H1 (cell line): ENCODE measurements around the gene SH3PXD2A. TPM values are rescaled to one million over a fixed set of nuclear protein-coding genes. Genes with fewer than 3 reads are reported as not detected.

Experiments used
- CTCF ChIA-PET: fragments of 300-600 bp; sonication (Branson Sonifier 250); formaldehyde crosslinking; loops from one replicate; lab custom pipeline; 2021; ENCODE audit not compliant: partially characterized antibody; lab: Charles Lee
- POLR2A ChIA-PET: fragments of 300-600 bp; sonication (Branson Sonifier 250); formaldehyde crosslinking; loops from one replicate; lab custom pipeline; 2021; ENCODE audit warnings: inconsistent platforms; ENCODE audit not compliant: partially characterized antibody; lab: Charles Lee
- DNase-seq, 2 experiments: peaks; one replicate each; pipeline versions ENCODE4 v3.0.0 to v3.0.0-alpha.2; 2010 to 2022; ENCODE audit warnings: low spot score in 2 of 2, low read depth in 1 of 2, mixed read lengths in 1 of 2
- FAIRE-seq: peaks from 2 replicates; lab custom pipeline; 2011; peaks lifted over from hg19 to GRCh38; lab: Jason Lieb, UNC
- H2AFZ ChIP-seq: 2 replicates; pipeline ENCODE4 v1.8.1; 2012; ENCODE audit warnings: low read length, inconsistent platforms
- H2AK5ac ChIP-seq: 2 replicates; pipeline ENCODE4 v1.6.1; 2013; ENCODE audit warnings: low read depth, low read length
- H2BK120ac ChIP-seq: replicated peaks from 2 replicates; pipeline ENCODE3; 2013; ENCODE audit warnings: low read depth, low read length, inconsistent platforms
- H2BK12ac ChIP-seq: 2 replicates; pipeline ENCODE4 v1.6.1; 2013; ENCODE audit warnings: low read depth, low read length
- H2BK15ac ChIP-seq: 2 replicates; pipeline ENCODE4 v1.6.1; 2013; ENCODE audit warnings: low read length
- H2BK20ac ChIP-seq: 2 replicates; pipeline ENCODE4 v1.6.1; 2013; ENCODE audit warnings: low read length
- H2BK5ac ChIP-seq: 2 replicates; pipeline ENCODE4 v1.6.1; 2013; ENCODE audit warnings: low read depth, low read length
- H3K14ac ChIP-seq: 2 replicates; pipeline ENCODE4 v1.6.1; 2013; ENCODE audit warnings: inconsistent platforms; ENCODE audit not compliant: insufficient read length
- H3K18ac ChIP-seq: 2 replicates; pipeline ENCODE4 v1.6.1; 2013; ENCODE audit warnings: low read length; ENCODE audit errors: extremely low read depth
- H3K23ac ChIP-seq: 2 replicates; pipeline ENCODE4 v1.6.1; 2013; ENCODE audit warnings: inconsistent platforms; ENCODE audit not compliant: insufficient read length
- H3K23me2 ChIP-seq: 2 replicates; pipeline ENCODE4 v1.6.1; 2013; ENCODE audit warnings: low read depth, low read length
- H3K27ac ChIP-seq: 2 replicates; pipeline ENCODE4 v1.6.1; 2011; ENCODE audit warnings: low read depth, low read length, inconsistent platforms
- H3K27me3 ChIP-seq, 4 experiments: replicated peaks in 1 of 4; 1 replicate in 1 of 4; 2 replicates in 3 of 4; pipeline versions ENCODE4 v1.6.1 to v1.8.1; 2011 to 2013; ENCODE audit warnings: low read length in 3 of 4, mild to moderate bottlenecking in 3 of 4, inconsistent platforms in 2 of 4, mixed read lengths in 2 of 4, moderate library complexity in 1 of 4; ENCODE audit not compliant: control insufficient read depth in 3 of 4, insufficient read depth in 3 of 4; ENCODE audit errors: extremely low read depth in 1 of 4
- H3K36me3 ChIP-seq, 4 experiments: 2 replicates each; pipeline versions ENCODE4 v1.6.1 to v1.8.1; 2011 to 2013; ENCODE audit warnings: mild to moderate bottlenecking in 4 of 4, low read length in 3 of 4, moderate library complexity in 2 of 4, control low read depth in 1 of 4, inconsistent platforms in 1 of 4; ENCODE audit not compliant: insufficient read depth in 4 of 4, control insufficient read depth in 2 of 4
- H3K4ac ChIP-seq: replicated peaks from 2 replicates; pipeline ENCODE3; 2013; ENCODE audit warnings: low read length, low read depth, mixed read lengths, inconsistent platforms; ENCODE audit not compliant: insufficient read length
- H3K4me1 ChIP-seq, 4 experiments: replicated peaks in 1 of 4; 1 replicate in 1 of 4; 2 replicates in 3 of 4; pipeline versions ENCODE4 v1.6.1 to v1.8.1; 2011 to 2013; ENCODE audit warnings: low read length in 3 of 4, inconsistent platforms in 2 of 4, mixed read lengths in 1 of 4; ENCODE audit not compliant: insufficient read depth in 4 of 4, control insufficient read depth in 3 of 4
- H3K4me2 ChIP-seq, 2 experiments: 2 replicates each; pipeline versions ENCODE4 v1.6.1 to v1.8.1; 2011 to 2013; ENCODE audit warnings: low read depth in 2 of 2, low read length in 2 of 2, control low read depth in 1 of 2, inconsistent platforms in 1 of 2, mild to moderate bottlenecking in 1 of 2; ENCODE audit not compliant: insufficient read depth in 1 of 2
- H3K4me3 ChIP-seq, 4 experiments: fragments of 200-600, 300-600 bp in 1 of 4; sonication (generic), shearing (Covaris generic), sonication (Bioruptor Twin) in 1 of 4; 2 replicates each; pipeline versions ENCODE4 v1.5.1 to v1.8.1; 2011 to 2016; ENCODE audit warnings: low read length in 4 of 4, low read depth in 3 of 4, control low read depth in 2 of 4, inconsistent platforms in 2 of 4, mild to moderate bottlenecking in 2 of 4, mixed read lengths in 1 of 4, moderate library complexity in 1 of 4; ENCODE audit not compliant: insufficient read depth in 2 of 4; ENCODE audit errors: extremely low read depth in 1 of 4
- H3K56ac ChIP-seq: replicated peaks from 2 replicates; pipeline ENCODE3; 2013; ENCODE audit warnings: low read depth, mild to moderate bottlenecking, mixed read lengths, low read length, inconsistent platforms; ENCODE audit not compliant: insufficient read length
- H3K79me1 ChIP-seq: 2 replicates; pipeline ENCODE4 v1.6.1; 2013; ENCODE audit warnings: low read depth, low read length, control low read depth
- H3K79me2 ChIP-seq, 2 experiments: 2 replicates each; pipeline versions ENCODE4 v1.6.1 to v1.8.1; 2012 to 2013; ENCODE audit warnings: low read length in 2 of 2, mild to moderate bottlenecking in 2 of 2, inconsistent platforms in 1 of 2; ENCODE audit not compliant: insufficient read depth in 2 of 2, control insufficient read depth in 1 of 2
- H3K9ac ChIP-seq, 4 experiments: replicated peaks in 1 of 4; 1 replicate in 1 of 4; 2 replicates in 3 of 4; pipeline versions ENCODE4 v1.6.1 to v1.8.1; 2011 to 2013; ENCODE audit warnings: low read depth in 3 of 4, low read length in 3 of 4, control low read depth in 2 of 4, mild to moderate bottlenecking in 2 of 4, moderate library complexity in 2 of 4, inconsistent platforms in 1 of 4; ENCODE audit errors: extremely low read depth in 1 of 4
- H3K9me3 ChIP-seq, 2 experiments: 2 replicates each; pipeline versions ENCODE4 v1.6.1 to v1.8.1; 2012 to 2013; ENCODE audit warnings: mild to moderate bottlenecking in 2 of 2, moderate library complexity in 2 of 2, control low read depth in 1 of 2, inconsistent platforms in 1 of 2, low read depth in 1 of 2, low read length in 1 of 2, mixed read lengths in 1 of 2; ENCODE audit not compliant: insufficient read depth in 2 of 2
- H4K20me1 ChIP-seq, 2 experiments: replicated peaks in 1 of 2; 2 replicates each; pipeline versions ENCODE3 to v1.8.1; 2011 to 2013; ENCODE audit warnings: inconsistent platforms in 2 of 2, low read length in 2 of 2, mild to moderate bottlenecking in 1 of 2; ENCODE audit not compliant: insufficient read depth in 2 of 2, control insufficient read depth in 1 of 2
- H4K5ac ChIP-seq: 2 replicates; pipeline ENCODE4 v1.6.1; 2013; ENCODE audit warnings: low read length, low read depth, mixed read lengths, inconsistent platforms; ENCODE audit not compliant: insufficient read length
- H4K8ac ChIP-seq: 2 replicates; pipeline ENCODE4 v1.8.0; 2013; ENCODE audit warnings: mild to moderate bottlenecking, moderate library complexity, low read length, inconsistent platforms; ENCODE audit not compliant: insufficient read depth; ENCODE audit errors: extremely low read depth
- H4K91ac ChIP-seq: replicated peaks from 2 replicates; pipeline ENCODE3; 2013; ENCODE audit warnings: low read length, mixed read lengths, inconsistent platforms; ENCODE audit not compliant: insufficient read length
- ASH2L ChIP-seq: fragments of 200-600, 300-600 bp; sonication (generic); IDR thresholded peaks from one replicate; pipeline ENCODE4 v1.7.1; 2017; ENCODE audit warnings: low read length
- EP300 ChIP-seq, 2 experiments: IDR thresholded peaks; 1 replicate in 1 of 2; 2 replicates in 1 of 2; pipeline ENCODE4 v1.6.1; 2011 to 2012; ENCODE audit warnings: low read depth in 2 of 2, low read length in 2 of 2, mild to moderate bottlenecking in 2 of 2, borderline replicate concordance in 1 of 2, inconsistent platforms in 1 of 2, moderate library complexity in 1 of 2
- KDM5A ChIP-seq: fragments of 200-600 bp; IDR thresholded peaks from 2 replicates; pipeline ENCODE4 v1.7.1; 2012; ENCODE audit warnings: mild to moderate bottlenecking, low read length, inconsistent platforms, mixed read lengths
- PHF8 ChIP-seq: fragments of 200-600 bp; sonication (generic); conservative IDR thresholded peaks from 2 replicates; pipeline ENCODE4 v1.7.1; 2012; ENCODE audit warnings: low read depth, mild to moderate bottlenecking, inconsistent platforms, low read length, moderate library complexity
- POU5F1 ChIP-seq: IDR thresholded peaks from 2 replicates; pipeline ENCODE4 v1.6.1; 2011; ENCODE audit warnings: low read depth, mild to moderate bottlenecking, low read length, moderate library complexity
- RBBP5 ChIP-seq: IDR thresholded peaks from 2 replicates; pipeline ENCODE4 v1.7.1; 2012; ENCODE audit warnings: low read depth, mild to moderate bottlenecking, inconsistent platforms, low read length, moderate library complexity, borderline replicate concordance
- RFX5 ChIP-seq: IDR thresholded peaks from 2 replicates; pipeline ENCODE4 v1.6.1; 2011; ENCODE audit warnings: low read depth, low read length, improper control_type of control experiment, borderline replicate concordance
- SIN3A ChIP-seq, 2 experiments: IDR thresholded peaks in 1 of 2; conservative IDR thresholded peaks in 1 of 2; 2 replicates each; pipeline ENCODE4 v1.6.1; 2011 to 2012; ENCODE audit warnings: low read length in 2 of 2, improper control_type of control experiment in 1 of 2, low read depth in 1 of 2, mild to moderate bottlenecking in 1 of 2
- TBP ChIP-seq: IDR thresholded peaks from 2 replicates; pipeline ENCODE4 v1.6.1; 2011; ENCODE audit warnings: low read depth, low read length, improper control_type of control experiment
- WGBS, 2 experiments: shearing (Covaris generic) in 1 of 2; methylation state at CpG; one replicate each; pipeline versions ENCODE4 v1.1.6 to v1.1.7; 2013 to 2015; ENCODE audit warnings: low lambda C conversion rate in 2 of 2, mixed read lengths in 2 of 2, inconsistent platforms in 1 of 2, low coverage in 1 of 2, missing lambda C conversion rate in 1 of 2; ENCODE audit not compliant: insufficient replicate concordance in 2 of 2, insufficient coverage in 1 of 2, insufficient read length in 1 of 2; ENCODE audit errors: extremely low coverage in 1 of 2, missing lambda C conversion rate in 1 of 2; 5-methylcytosine and 5-hydroxymethylcytosine counted together
- polyA plus RNA-seq, 7 experiments: library from polyadenylated mRNA; depleted of rRNA in 3 of 7; stranded (reverse) in 5 of 7; unstranded in 2 of 7; fragments of >200 nt in 5 of 7; fragments of 200-250 nt in 2 of 7; gene quantifications; 1 replicate in 5 of 7; 2 replicates in 1 of 7; 4 replicates in 1 of 7; pipeline versions ENCODE4 v1.2.1 to v1.2.3, GENCODE V29; 2011 to 2013; ENCODE audit warnings: missing spikeins in 2 of 7, mixed read lengths in 2 of 7
- total RNA-seq: library from RNA; stranded (reverse); fragmentation: NEBNext Ultra II Directional; extraction: Animal tissue kit (Norgen Biotek cat#: 25700); gene quantifications from 2 replicates; pipeline ENCODE4 v1.2.1, GENCODE V29; 2021

Gene SH3PXD2A
- total and polyA plus RNA-seq, 2 of the 8 experiments (the other 6 are each of a cell fraction or from before 2014, with no cell fraction given): 5.4 to 16.3 TPM

DNA sequence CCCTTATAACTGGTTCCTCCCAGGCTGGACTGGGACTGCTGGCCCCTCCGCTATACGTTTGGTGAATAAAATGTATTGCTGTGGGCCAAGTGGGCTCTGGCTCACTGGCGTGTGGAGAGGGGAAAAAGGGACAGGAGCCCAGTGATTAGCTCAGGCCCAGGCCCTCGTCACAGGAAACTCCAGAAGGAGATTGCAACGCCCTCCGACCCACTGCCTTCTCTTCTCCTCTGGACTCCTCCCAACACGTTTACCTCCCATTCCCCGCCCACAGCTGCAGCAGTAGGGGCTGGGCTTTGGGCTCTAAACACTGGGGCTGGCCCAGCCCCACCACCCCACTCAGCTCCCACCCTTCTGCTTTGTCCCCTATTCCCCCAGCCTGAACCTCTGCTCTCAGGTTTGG is 188.0 kb downstream of the SH3PXD2A start:
- no peak for FAIRE-seq
- Histone ChIP-seq H3K23me2 (no peaks in the 10 kb centered on the region), H3K4ac (no peak overlapping the region), H3K27ac (no peak overlapping the region), H2BK5ac (no peak overlapping the region), H3K4me2 (no peak overlapping the region), H3K36me3 (no peaks in the 10 kb centered on the region), H2AFZ (no peak overlapping the region), H2BK20ac (no peak overlapping the region), H3K27me3 (no peaks in the 10 kb centered on the region), H4K20me1 (no peaks in the 10 kb centered on the region), H3K56ac (no peak overlapping the region), H3K18ac (no peak overlapping the region; the same call in 1 of the 2 replicates), H3K79me2 (no peaks in the 10 kb centered on the region), H3K14ac (no peak overlapping the region), H4K8ac (no peak overlapping the region), H3K79me1 (no peaks in the 10 kb centered on the region), H2BK120ac (no peak overlapping the region), H3K9ac (no peak overlapping the region; a peak in 1 of 7 replicates), H3K4me1 (peaks cover 8 to 21% (median 11%) of the 10 kb centered on the region in 4 experiments), H3K9me3 (no peaks in the 10 kb centered on the region), H2AK5ac (no peak overlapping the region), H3K23ac (no peak overlapping the region), H4K5ac (no peak overlapping the region), H3K4me3 (no peak overlapping the region), H4K91ac (no peak overlapping the region), H2BK12ac (no peak overlapping the region), H2BK15ac (no peak overlapping the region)
- TF ChIP-seq EP300 (IDR thresholded peaks at IDR 0.05; ENCODE audit: borderline replicate concordance in 1 of 2, low read depth in 2 of 2, low read length in 2 of 2) (no peak), PHF8 (no peak), TBP (no peak), KDM5A (no peak), RFX5 (no peak), SIN3A (conservative IDR thresholded peaks at IDR 0.05 in 1 of 2, IDR thresholded peaks at IDR 0.05 in 1 of 2; ENCODE audit: low read depth in 1 of 2, low read length in 2 of 2) (no peak), POU5F1 (no peak), RBBP5 (no peak), ASH2L (no peak)
- no peak for DNase-seq
- ChIA-PET POLR2A (interaction anchor here (0.9 to 1.2 kb wide), 2 partner anchors 25 to 30 kb away, joined by 4 to 7 read pairs; no protein-coding TSS in a partner anchor), CTCF (interaction anchor here (0.9 to 27.1 kb wide), 17 partner anchors 7 to 181 kb away, joined by 3 to 336 read pairs (median 16); no protein-coding TSS in a partner anchor)
- WGBS, 2 experiments: 83% methylated on average over 8 of the region's 8 CpGs; no CpG with 5 or more reads in 1 of the 2 experiments
